HepG2 (cell line): ENCODE measurements around the gene EFNB1. TPM values are rescaled to one million over a fixed set of nuclear protein-coding genes. Genes with fewer than 3 reads are reported as not detected.

Experiments
- HMGA1 ChIP-seq: sonication (generic); formaldehyde crosslinking; conservative IDR thresholded peaks from 2 replicates; pipeline ENCODE4 v1.4.0; 2020; ENCODE audit warnings: missing genetic modification reagents
- KDM5A ChIP-seq: fragments of 200-600 bp; sonication (generic); IDR thresholded peaks from 2 replicates; pipeline ENCODE4 v1.7.0; 2018; ENCODE audit warnings: antibody characterized with exemption, mild to moderate bottlenecking, low read length, borderline replicate concordance
- MLLT10 ChIP-seq: sonication (generic); formaldehyde crosslinking; IDR thresholded peaks from 2 replicates; pipeline ENCODE4 v1.4.0; 2020; ENCODE audit warnings: missing genetic modification reagents
- REXO4 ChIP-seq: sonication (generic); formaldehyde crosslinking; IDR thresholded peaks from 2 replicates; pipeline ENCODE4 v1.8.0; 2022; ENCODE audit warnings: missing genetic modification reagents, mild to moderate bottlenecking, borderline replicate concordance
- RXRA ChIP-seq: sonication (generic); formaldehyde crosslinking; IDR thresholded peaks from 2 replicates; pipeline ENCODE4 v1.5.1; 2020; ENCODE audit warnings: missing genetic modification reagents
- ZBTB7A ChIP-seq: sonication (generic); formaldehyde crosslinking; IDR thresholded peaks from 2 replicates; pipeline ENCODE4 v1.8.0; 2022; ENCODE audit warnings: mild to moderate bottlenecking, missing genetic modification reagents
- ZFYVE20 ChIP-seq: sonication (generic); formaldehyde crosslinking; IDR thresholded peaks from 2 replicates; pipeline ENCODE4 v1.8.0; 2023; ENCODE audit warnings: low read depth, mild to moderate bottlenecking, moderate library complexity, missing genetic modification reagents, borderline replicate concordance
- ZNF17 ChIP-seq: sonication (generic); formaldehyde crosslinking; IDR thresholded peaks from 2 replicates; pipeline ENCODE4 v1.5.0; 2020; ENCODE audit warnings: mild to moderate bottlenecking, missing genetic modification reagents
- ZNF788 ChIP-seq: sonication (generic); formaldehyde crosslinking; IDR thresholded peaks from 2 replicates; pipeline ENCODE4 v1.5.0; 2020; ENCODE audit warnings: mild to moderate bottlenecking, missing genetic modification reagents, borderline replicate concordance
- ZNF879 ChIP-seq: sonication (generic); formaldehyde crosslinking; IDR thresholded peaks from 2 replicates; pipeline ENCODE4 v1.8.1; 2023; ENCODE audit warnings: missing genetic modification reagents
- polyA plus RNA-seq, 8 experiments: library from polyadenylated mRNA; depleted of rRNA in 3 of 8; stranded (reverse) in 7 of 8; unstranded in 1 of 8; fragments of >200 nt; fragmentation: Illumina TruSeq in 4 of 8; extraction: Trizol in 4 of 8; gene quantifications; 2 replicates each; pipeline versions ENCODE4 v1.2.1 to v1.2.3, GENCODE V29; 2011 to 2016; ENCODE audit warnings: low read depth in 4 of 8, missing spikeins in 1 of 8, mixed read lengths in 1 of 8; ENCODE audit not compliant: insufficient read depth in 1 of 8
- total RNA-seq, 5 experiments: library from RNA; depleted of rRNA; stranded (reverse); fragments of >200 nt; fragmentation: Illumina TruSeq; extraction: Trizol; gene quantifications; 2 replicates each; pipeline ENCODE4 v1.2.3, GENCODE V29; 2016; ENCODE audit warnings: low read depth in 1 of 5
- TF ChIP-seq, protein P1 (sequence below): sonication (generic); formaldehyde crosslinking; IDR thresholded peaks from 2 replicates; pipeline ENCODE4 v1.4.0; 2020; ENCODE audit warnings: missing genetic modification reagents, borderline replicate concordance
- TF ChIP-seq, protein P2 (sequence below): sonication (generic); formaldehyde crosslinking; IDR thresholded peaks from 2 replicates; pipeline ENCODE4 v1.8.1; 2023; ENCODE audit warnings: missing genetic modification reagents, inconsistent platforms, borderline replicate concordance
- TF ChIP-seq, protein P3 (sequence below): sonication (generic); formaldehyde crosslinking; IDR thresholded peaks from 2 replicates; pipeline ENCODE4 v1.4.0; 2020; ENCODE audit warnings: missing genetic modification reagents
- TF ChIP-seq, protein P4 (sequence below): sonication (generic); formaldehyde crosslinking; IDR thresholded peaks from 2 replicates; pipeline ENCODE4 v1.5.1; 2020; ENCODE audit warnings: missing genetic modification reagents, mild to moderate bottlenecking, borderline replicate concordance
- TF ChIP-seq, protein P5 (sequence below): IDR thresholded peaks from 2 replicates; pipeline ENCODE4 v1.6.1; 2016; ENCODE audit warnings: low read depth

Gene EFNB1
- total and polyA plus RNA-seq, 2 of the 13 experiments (the other 11 are each of a cell fraction or from before 2014, with no cell fraction given) = 4.0 to 4.1 TPM

DNA sequence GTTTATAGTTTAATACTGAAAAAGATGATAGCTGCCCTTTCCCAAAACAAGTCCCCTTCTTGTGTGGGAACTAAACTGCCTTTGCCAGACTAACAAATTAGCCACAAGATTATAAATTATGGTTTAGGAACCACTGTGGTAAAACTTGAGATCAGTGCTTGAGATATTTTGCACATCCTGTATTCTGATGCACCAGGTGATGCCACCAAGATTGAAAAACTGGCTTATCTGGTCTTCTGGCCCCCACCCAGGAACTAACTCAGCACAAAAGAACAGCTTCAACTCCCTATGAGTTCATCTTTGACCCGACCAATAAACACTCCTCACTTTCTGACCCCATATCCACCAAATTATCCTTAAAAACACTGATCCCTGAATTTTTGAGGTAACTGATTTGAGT lies 36.7 kb upstream of the EFNB1 start (continued):
- TF ChIP-seq, protein P1, sequence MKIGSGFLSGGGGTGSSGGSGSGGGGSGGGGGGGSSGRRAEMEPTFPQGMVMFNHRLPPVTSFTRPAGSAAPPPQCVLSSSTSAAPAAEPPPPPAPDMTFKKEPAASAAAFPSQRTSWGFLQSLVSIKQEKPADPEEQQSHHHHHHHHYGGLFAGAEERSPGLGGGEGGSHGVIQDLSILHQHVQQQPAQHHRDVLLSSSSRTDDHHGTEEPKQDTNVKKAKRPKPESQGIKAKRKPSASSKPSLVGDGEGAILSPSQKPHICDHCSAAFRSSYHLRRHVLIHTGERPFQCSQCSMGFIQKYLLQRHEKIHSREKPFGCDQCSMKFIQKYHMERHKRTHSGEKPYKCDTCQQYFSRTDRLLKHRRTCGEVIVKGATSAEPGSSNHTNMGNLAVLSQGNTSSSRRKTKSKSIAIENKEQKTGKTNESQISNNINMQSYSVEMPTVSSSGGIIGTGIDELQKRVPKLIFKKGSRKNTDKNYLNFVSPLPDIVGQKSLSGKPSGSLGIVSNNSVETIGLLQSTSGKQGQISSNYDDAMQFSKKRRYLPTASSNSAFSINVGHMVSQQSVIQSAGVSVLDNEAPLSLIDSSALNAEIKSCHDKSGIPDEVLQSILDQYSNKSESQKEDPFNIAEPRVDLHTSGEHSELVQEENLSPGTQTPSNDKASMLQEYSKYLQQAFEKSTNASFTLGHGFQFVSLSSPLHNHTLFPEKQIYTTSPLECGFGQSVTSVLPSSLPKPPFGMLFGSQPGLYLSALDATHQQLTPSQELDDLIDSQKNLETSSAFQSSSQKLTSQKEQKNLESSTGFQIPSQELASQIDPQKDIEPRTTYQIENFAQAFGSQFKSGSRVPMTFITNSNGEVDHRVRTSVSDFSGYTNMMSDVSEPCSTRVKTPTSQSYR (CRISPR knock-in tag) = no peak
- TF ChIP-seq RXRA (CRISPR knock-in tag) (no peak), ZNF788 (CRISPR knock-in tag) (no peak), ZFYVE20 (CRISPR knock-in tag) (no peak), REXO4 (CRISPR knock-in tag) (no peak), ZNF879 (CRISPR knock-in tag) (no peak), KDM5A (no peak), ZBTB7A (CRISPR knock-in tag) (no peak), HMGA1 (CRISPR knock-in tag) (no peak), MLLT10 (CRISPR knock-in tag) (no peak), ZNF17 (CRISPR knock-in tag) (no peak)
- TF ChIP-seq, protein P2, sequence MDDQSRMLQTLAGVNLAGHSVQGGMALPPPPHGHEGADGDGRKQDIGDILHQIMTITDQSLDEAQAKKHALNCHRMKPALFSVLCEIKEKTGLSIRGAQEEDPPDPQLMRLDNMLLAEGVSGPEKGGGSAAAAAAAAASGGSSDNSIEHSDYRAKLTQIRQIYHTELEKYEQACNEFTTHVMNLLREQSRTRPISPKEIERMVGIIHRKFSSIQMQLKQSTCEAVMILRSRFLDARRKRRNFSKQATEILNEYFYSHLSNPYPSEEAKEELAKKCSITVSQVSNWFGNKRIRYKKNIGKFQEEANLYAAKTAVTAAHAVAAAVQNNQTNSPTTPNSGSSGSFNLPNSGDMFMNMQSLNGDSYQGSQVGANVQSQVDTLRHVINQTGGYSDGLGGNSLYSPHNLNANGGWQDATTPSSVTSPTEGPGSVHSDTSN (CRISPR knock-in tag) = no peak
- TF ChIP-seq, protein P3, sequence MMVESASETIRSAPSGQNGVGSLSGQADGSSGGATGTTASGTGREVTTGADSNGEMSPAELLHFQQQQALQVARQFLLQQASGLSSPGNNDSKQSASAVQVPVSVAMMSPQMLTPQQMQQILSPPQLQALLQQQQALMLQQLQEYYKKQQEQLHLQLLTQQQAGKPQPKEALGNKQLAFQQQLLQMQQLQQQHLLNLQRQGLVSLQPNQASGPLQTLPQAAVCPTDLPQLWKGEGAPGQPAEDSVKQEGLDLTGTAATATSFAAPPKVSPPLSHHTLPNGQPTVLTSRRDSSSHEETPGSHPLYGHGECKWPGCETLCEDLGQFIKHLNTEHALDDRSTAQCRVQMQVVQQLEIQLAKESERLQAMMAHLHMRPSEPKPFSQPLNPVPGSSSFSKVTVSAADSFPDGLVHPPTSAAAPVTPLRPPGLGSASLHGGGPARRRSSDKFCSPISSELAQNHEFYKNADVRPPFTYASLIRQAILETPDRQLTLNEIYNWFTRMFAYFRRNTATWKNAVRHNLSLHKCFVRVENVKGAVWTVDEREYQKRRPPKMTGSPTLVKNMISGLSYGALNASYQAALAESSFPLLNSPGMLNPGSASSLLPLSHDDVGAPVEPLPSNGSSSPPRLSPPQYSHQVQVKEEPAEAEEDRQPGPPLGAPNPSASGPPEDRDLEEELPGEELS (CRISPR knock-in tag) = no peak
- TF ChIP-seq, protein P4, sequence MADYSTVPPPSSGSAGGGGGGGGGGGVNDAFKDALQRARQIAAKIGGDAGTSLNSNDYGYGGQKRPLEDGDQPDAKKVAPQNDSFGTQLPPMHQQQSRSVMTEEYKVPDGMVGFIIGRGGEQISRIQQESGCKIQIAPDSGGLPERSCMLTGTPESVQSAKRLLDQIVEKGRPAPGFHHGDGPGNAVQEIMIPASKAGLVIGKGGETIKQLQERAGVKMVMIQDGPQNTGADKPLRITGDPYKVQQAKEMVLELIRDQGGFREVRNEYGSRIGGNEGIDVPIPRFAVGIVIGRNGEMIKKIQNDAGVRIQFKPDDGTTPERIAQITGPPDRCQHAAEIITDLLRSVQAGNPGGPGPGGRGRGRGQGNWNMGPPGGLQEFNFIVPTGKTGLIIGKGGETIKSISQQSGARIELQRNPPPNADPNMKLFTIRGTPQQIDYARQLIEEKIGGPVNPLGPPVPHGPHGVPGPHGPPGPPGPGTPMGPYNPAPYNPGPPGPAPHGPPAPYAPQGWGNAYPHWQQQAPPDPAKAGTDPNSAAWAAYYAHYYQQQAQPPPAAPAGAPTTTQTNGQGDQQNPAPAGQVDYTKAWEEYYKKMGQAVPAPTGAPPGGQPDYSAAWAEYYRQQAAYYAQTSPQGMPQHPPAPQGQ (CRISPR knock-in tag) = no peak
- TF ChIP-seq, protein P5, sequence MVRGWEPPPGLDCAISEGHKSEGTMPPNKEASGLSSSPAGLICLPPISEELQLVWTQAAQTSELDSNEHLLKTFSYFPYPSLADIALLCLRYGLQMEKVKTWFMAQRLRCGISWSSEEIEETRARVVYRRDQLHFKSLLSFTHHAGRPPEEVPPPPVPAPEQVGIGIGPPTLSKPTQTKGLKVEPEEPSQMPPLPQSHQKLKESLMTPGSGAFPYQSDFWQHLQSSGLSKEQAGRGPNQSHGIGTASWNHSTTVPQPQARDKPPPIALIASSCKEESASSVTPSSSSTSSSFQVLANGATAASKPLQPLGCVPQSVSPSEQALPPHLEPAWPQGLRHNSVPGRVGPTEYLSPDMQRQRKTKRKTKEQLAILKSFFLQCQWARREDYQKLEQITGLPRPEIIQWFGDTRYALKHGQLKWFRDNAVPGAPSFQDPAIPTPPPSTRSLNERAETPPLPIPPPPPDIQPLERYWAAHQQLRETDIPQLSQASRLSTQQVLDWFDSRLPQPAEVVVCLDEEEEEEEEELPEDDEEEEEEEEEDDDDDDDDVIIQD (CRISPR knock-in tag) = no peak
